Fibroblast of peridontal ligament (primary cell): ENCODE data around the gene CACTIN.
"Not testable (repeated sequence)": the region's sequence is repeated elsewhere in the genome, so short reads cannot be mapped to it uniquely, and the experiment has no call there.

Experiments used
- DNase-seq: peaks from one replicate; pipeline ENCODE4 v3.0.0-alpha.2; 2010; ENCODE audit errors: extremely low read depth

Gene CACTIN

GRCh38 chr19:3626473-3627350 is at the start of gene CACTIN:
CACTIN (minus strand) TSS chr19:3626790; CDS start chr19:3626762, 28 bp downstream.
- DNase-seq = peak; percentile 96

DNA sequence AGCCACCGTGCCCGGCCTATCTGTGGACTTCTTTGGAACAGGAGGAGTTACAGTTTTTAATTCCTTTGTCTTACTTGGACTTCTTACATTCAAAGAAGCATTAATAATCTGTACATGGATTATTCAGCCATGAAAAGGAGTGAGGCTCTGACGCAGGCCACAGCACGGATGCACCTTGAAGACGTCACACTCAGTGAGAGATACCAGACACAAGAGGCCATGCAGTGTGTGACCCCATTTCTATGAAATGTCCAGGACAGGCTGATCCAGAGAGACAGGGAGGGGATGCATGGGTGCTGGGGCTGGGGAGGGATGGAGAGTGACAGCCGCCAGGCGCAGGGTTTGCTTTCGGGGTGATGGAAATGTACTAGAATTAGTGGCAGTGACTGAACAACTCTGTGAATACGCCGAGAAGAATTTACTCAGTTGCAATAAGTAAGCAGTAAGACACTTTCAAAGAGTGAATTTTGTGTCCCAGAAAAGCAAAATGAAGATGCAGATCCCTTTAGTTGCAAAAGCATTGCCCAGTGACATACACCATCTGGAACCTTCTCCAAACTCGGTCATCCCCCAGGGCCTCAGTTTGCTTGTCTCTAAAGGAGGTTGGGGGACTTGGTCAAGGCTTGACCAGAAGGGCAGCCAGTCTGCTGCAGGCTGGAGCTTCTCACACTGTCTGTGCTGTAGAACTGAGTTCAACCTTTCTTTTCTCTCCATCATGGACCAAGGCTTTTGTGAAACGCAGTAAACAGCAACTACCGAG is 48.4 kb upstream of the CACTIN start:
- DNase-seq = no peak

DNA sequence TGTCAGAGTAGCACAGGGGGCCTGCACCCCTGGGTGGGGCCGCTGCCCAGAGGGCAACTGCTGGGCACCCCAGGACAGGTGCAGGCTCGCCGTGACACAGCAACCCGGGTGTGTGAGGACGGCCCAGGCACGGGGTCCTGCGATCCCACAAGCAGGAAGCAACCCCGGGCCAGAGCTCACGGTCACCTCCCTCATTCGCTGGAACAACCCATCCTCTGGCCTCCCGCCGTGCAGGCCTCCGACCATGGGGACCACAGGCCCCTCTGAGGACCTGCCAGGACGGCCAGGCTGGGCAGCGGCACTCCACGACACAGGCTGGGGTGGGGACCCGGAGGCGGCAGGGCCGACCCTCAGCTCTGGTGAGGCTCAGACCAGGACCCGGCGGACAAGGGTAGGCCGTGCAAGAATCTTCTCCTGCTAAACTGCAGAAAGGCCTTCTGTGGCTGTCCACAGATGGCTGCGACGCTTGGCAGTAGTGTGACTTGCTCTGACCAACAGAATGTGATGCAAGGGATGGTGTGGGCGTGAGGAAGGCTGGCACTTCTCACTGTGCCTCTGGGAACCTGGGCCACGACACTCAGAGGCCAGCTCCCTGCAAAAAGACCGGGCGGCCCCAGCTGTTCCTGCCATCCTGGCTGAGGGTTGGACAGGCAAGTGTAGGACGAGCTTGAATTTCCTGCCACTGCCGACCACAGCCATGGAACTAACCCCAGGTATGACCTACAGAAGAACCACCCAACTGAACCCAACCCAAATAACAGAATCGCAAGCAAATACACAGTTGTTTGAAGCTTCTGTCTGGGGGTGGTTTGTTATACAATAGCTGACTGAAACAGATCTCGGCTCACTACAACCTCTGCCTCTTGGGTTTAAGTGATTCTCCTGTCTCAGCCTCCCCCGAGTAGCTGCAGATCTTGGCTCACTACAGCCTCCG is 47.2 kb upstream of the CACTIN start:
- no peak for DNase-seq

DNA sequence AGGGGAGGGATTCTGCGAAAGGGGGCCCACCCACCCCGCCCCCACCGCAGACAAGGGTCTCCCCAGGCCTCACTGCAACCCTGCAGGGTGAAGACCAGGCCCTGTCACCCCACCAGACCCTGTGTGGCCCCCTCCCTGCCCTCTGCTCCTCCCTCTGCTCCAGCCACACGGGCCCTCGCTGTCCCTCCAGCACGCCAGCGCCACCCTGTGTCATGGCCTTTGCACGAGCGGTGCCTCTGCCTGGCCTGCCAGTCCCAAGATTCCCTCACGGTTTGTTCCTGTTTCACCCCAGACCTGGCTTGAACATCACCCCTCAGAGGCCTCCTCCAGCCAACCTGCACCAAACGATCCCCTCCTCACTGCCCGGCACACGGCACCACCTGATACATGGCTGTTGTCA is 46.4 kb upstream of the CACTIN start:
- DNase-seq = no peak

- no peak for DNase-seq
These were observed 46.0 kb upstream of the CACTIN start for GRCh38 chr19:3672575-3672948.

DNA sequence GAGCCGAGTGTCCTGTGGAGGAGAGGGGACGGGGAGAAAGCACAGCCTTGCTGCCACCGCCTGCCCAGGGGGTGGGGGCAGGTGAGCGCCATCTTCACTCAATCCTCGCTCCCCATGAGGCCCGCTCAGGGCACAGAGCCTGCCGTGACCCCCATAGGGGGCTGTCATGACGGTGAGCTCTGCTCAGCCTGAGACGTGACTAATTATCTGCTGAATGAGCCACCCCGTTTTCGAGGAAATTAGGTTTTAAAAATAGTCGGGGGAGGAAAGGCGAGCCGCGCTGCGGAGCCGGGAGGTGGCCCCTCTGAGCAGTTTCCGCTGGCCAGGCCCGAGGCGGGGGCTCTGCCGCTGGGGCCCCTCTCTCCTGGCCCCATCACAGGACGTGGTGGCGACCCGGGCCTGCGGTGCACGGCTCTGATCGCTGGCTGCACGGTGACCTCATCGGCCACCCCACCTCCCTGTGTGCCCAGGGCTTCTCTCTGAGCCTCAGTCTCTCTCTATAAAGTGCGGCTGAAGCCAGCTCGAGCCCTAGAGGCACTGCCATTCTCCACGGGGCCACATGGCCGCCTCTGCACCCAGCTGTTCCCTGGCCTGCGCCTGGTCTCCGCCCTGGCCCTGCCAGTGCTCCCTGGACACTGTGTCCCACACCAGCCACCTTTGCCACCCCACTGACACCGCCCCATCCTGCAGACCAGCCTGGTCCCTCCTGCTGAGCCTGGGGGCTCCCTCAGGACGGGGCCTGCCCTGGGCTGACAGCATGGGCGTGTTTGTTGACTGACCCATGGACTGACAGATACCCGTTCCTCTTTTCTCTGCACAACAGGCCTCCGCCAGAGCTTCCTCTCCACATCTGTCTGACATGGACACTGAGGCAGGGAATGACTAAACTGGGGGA is 45.3 kb upstream of the CACTIN start:
- no peak for DNase-seq

DNA sequence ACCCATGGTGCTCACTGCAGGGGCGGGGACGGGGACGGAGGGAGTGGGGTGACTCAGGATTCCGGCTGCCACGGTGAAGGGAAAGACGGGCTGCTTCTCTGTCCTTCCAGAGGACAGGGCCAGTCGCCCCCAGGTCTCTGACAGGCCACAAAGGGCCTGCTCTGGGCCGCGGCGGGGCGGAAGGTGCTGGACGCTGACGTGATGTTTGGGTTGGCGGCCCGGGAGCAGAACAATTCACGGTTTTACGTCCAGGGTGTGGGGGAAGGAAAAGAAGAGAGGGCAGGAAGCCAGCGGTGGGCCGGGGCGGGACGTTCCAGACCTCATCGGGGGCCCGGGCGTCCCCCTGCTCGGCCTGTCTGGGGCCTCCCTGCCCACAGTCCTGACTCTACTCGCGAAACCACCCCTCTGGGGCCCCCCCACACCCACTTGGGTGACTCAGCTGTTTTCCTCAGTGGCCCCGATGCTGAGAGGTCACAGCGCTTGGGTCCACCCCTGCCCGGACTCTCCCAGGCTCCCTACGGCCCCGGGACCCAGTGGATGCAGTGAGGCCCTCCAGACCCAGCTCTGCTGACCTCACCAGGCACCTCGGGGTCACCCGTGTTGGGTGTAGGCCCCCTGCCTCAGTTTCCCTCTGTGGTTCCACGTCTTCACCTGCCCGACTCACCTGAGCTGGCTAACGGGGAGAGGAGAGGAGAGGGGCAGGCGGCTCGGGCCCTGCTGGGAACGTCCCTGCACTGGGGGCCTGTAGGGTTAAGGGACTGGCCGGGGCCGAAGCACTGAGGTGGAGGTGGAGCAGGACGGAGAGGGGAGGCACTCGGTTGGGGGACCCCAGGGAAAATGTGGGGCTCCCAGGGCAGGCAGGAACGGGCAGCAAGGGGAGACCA is 44.4 kb upstream of the CACTIN start:
- peak; percentile 57 for DNase-seq

DNA sequence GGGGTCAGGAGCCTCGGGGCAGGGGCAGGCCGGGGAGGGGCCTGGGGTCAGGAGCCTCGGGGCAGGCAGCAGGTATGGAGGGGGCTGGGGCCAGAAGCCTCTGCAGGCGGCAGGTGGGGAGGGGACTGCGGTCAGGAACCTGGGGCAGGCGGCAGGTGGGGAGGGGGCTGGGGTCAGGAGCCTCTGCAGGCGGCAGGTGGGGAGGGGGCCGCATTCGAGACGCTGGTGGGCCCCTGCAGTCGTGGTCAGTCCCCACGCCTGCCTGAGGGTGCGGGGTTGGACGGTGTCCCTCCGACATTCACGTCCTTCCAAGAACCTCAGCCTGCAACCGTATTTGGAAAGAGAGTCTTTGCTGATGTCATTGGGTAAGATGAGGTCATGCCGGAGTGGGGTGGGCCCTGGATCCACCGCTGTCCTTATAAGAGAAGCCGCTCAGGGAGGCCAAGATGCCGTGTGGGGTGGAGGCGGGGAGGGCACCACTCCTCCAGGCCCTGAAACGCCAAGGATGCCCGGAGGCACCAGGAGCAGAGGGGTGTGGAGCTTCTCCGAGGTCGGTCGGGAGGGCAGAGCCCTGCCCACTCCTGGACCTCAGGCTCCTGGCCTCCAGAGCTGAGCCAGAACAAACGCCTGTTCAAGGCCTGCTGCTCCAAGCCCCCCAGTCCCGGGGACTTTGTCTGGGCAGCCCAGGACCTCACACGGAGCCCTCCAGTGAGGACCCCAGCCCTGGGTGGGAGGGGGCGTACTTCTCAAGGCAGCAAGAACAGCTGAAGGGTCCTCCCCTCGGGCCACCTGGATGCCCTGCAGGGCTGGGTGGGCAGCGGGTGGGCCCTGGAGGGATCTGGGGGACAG is 43.6 kb upstream of the CACTIN start:
- DNase-seq = peak; percentile 90

GRCh38 chr19:3669082-3669946 is 42.7 kb upstream of the CACTIN start:
- no peak for DNase-seq

DNA sequence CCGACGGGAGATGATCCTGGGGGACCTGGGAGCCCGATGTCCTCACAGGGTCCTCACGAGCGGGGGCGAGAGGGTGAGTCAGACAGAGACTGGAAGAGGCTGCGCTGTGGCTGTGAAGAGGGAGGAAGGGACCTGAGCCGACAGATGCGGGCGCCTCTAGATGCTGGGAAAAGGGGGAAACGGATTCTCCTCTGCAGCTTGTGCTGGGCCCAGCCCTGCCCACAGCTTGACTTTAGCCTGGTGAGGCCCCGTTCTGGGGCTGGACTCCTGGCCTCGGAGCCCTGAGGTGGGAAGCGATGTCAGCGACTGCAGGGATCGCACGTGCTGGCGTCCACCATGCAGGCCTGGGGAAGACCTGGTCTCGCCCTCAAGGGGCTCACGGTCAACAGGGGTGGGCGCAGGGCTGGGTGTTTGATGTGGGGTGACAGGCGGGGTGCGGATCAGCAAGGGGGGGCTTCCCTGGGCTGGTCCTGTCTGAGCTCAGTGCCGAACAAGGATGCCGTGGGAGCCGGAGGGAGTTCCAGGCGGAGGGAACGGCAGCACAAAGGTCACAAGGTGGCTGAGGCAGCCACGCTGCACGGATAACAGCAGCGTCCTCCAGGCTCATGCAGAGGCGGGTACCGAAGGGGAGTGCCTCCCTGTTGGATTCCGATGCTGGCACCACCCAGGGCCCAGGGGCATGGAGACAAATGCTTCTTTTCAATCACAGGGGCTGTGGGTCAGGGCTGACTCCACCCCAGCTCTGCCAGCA is 41.9 kb upstream of the CACTIN start:
- no peak for DNase-seq

GRCh38 chr19:3667766-3668165 is 41.2 kb upstream of the CACTIN start:
- no peak for DNase-seq

DNA sequence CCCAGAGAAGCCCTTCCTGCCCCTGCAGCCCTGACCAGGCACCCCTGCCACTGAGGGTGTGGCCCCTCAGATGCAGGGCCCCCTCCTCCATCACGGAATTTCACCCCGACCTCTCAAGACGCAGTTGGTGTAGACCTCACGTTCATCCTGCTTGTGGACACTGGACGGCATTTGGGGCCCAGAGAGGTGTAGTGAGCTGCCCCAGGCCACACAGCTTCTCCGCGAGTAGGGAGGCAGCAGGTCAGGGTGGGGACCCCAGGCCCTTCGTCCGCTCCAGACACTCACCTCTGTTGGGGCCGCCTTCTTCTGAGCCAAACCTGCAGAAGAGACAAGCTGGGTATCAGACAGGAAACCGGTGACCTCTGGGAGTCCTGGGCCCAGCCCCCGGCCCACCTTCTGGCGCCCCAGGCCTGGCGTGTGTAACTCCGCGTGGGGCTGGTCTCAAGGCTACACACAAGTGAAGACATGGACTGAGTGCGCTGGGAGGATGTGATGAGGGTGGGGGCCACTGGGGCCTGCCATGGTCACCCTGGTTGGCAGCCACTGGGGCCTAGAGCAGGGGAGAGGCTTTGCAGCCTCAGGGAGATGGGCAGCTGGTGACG is 40.5 kb upstream of the CACTIN start:
- DNase-seq = no peak

DNA sequence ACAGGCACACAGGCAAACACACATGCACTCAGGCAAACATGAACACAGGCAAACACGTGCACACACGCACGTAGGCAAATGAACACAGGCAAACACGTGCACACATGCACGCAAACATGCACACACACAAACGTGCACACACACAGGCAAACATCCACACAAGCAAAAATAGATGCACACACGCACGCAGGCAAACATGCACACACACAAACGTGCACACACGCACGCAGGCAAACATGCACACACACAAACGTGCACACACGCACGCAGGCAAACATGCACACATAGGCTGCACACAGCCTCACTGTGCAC is 39.9 kb upstream of the CACTIN start:
- not testable (repeated sequence) for DNase-seq

DNA sequence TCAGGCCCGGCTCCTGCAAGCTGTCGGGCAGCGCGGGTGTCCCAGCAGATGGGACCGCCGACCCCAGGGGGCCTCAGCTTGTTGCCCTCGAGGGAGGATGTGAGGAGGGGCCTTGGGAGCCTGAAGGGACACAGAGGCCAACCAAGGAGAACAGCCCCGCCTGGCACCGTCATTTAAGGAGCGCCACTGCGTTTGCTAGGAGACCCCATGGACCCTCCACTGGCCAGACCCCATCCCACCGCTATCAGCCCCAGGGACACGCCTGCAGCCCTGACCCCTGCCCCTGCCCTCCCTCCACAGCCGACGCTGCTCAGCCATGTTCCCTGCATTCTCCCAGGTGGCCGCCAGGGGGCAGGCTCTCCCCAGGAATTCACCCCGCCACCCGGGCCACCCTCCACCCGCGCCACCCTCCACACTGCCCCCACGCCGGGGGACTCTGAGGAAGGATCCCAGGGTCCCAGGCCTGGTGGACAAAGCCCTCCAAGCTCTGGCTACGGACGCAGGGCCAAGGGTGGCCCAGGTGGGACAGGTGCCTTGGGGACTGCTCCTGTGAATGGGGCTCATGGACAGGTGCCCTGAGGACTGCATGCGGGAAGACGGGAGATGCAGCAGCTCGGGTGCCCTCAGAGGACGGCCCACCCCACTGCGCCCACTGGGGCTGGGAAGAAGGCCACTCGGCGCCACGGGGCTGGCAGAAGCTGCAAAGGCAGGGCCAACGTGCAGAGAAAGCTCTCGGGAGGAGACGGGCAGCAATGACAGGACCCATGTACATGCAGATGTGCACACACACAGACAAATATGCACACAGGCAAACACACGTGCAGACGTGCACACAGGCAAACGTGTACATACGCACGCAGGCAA is 39.3 kb upstream of the CACTIN start:
- peak; percentile 10 for DNase-seq

GRCh38 chr19:3664879-3665642 is 38.5 kb upstream of the CACTIN start:
- DNase-seq = no peak
